ENCODE measurements around the gene CITED4.
A peak's percentile ranks its signal among the peaks of the same experiment; 100 is the strongest.

The CITED4 gene

GRCh38 chr1:40856656-40857302, 5.4 kb downstream of the CITED4 start:
- no peak for TF ChIP-seq CTCF (IDR thresholded peaks at IDR 0.05; ENCODE audit: low read depth, low read length)
- no peaks in the 10 kb centered on the region for H3K36me3 ChIP-seq
- no peaks in the 10 kb centered on the region for H3K27me3 ChIP-seq (ENCODE audit: insufficient read depth, low read depth, severe bottlenecking)
- H3K9me3 ChIP-seq (ENCODE audit: severe bottlenecking) = no peaks in the 10 kb centered on the region
- no peak overlapping the region for H3K4me3 ChIP-seq (ENCODE audit: low read depth, low read length)
- DNase-seq = peak; percentile 28
- no peak overlapping the region for H3K27ac ChIP-seq

- DNase-seq = no peak
- H3K4me3 ChIP-seq (ENCODE audit: low read depth, low read length) = no peak overlapping the region
- no peak for TF ChIP-seq CTCF (IDR thresholded peaks at IDR 0.05; ENCODE audit: low read depth, low read length)
- no peak overlapping the region for H3K27ac ChIP-seq
- no peaks in the 10 kb centered on the region for H3K27me3 ChIP-seq (ENCODE audit: insufficient read depth, low read depth, severe bottlenecking)
- no peaks in the 10 kb centered on the region for H3K9me3 ChIP-seq (ENCODE audit: severe bottlenecking)
- H3K36me3 ChIP-seq = no peaks in the 10 kb centered on the region
These were observed 6.0 kb downstream of the CITED4 start for GRCh38 chr1:40856116-40856515.

- no peaks in the 10 kb centered on the region for H3K27me3 ChIP-seq (ENCODE audit: insufficient read depth, low read depth, severe bottlenecking)
- peak; percentile 37 for DNase-seq
- no peak overlapping the region for H3K4me3 ChIP-seq (ENCODE audit: low read depth, low read length)
- H3K36me3 ChIP-seq = no peaks in the 10 kb centered on the region
- TF ChIP-seq CTCF (IDR thresholded peaks at IDR 0.05; ENCODE audit: low read depth, low read length) = peak; percentile 44
- no peak overlapping the region for H3K27ac ChIP-seq
- H3K9me3 ChIP-seq (ENCODE audit: severe bottlenecking) = no peaks in the 10 kb centered on the region
These were observed 6.7 kb downstream of the CITED4 start for GRCh38 chr1:40855513-40855912.

GRCh38 chr1:40853885-40854170, 8.3 kb downstream of the CITED4 start:
- H3K4me3 ChIP-seq (ENCODE audit: low read depth, low read length) = no peak overlapping the region
- H3K27ac ChIP-seq = no peak overlapping the region
- no peak for DNase-seq
- no peaks in the 10 kb centered on the region for H3K9me3 ChIP-seq (ENCODE audit: severe bottlenecking)
- H3K36me3 ChIP-seq = no peaks in the 10 kb centered on the region
- TF ChIP-seq CTCF (IDR thresholded peaks at IDR 0.05; ENCODE audit: low read depth, low read length) = no peak
- H3K27me3 ChIP-seq (ENCODE audit: insufficient read depth, low read depth, severe bottlenecking) = no peaks in the 10 kb centered on the region

- H3K9me3 ChIP-seq (ENCODE audit: severe bottlenecking) = no peaks in the 10 kb centered on the region
- no peaks in the 10 kb centered on the region for H3K27me3 ChIP-seq (ENCODE audit: insufficient read depth, low read depth, severe bottlenecking)
- H3K4me3 ChIP-seq (ENCODE audit: low read depth, low read length) = no peak overlapping the region
- no peak for TF ChIP-seq CTCF (IDR thresholded peaks at IDR 0.05; ENCODE audit: low read depth, low read length)
- H3K27ac ChIP-seq = no peak overlapping the region
- H3K36me3 ChIP-seq = no peaks in the 10 kb centered on the region
- DNase-seq = no peak
These were observed 8.9 kb downstream of the CITED4 start for GRCh38 chr1:40853113-40853884.

Data from WERI-Rb-1 (cell line).